HG02763 (cell line): ENCODE data around the gene FER.
"Not testable (repeated sequence)": the region's sequence is repeated elsewhere in the genome, so short reads cannot be mapped to it uniquely, and the experiment has no call there.

Experiments
- ATAC-seq: cut with Tn5 transposase; IDR thresholded peaks from one replicate; pipeline ENCODE4 v1.9.1; 2021; ENCODE audit warnings: mild to moderate bottlenecking, moderate library complexity; ENCODE audit not compliant: unreplicated experiment

The FER gene

GRCh38 chr5:108747774-108748400 is at the start of gene FER:
FER (plus strand) TSS chr5:108747897; CDS start chr5:108798183, 50,286 bp downstream.
- ATAC-seq = peak; percentile 21

DNA sequence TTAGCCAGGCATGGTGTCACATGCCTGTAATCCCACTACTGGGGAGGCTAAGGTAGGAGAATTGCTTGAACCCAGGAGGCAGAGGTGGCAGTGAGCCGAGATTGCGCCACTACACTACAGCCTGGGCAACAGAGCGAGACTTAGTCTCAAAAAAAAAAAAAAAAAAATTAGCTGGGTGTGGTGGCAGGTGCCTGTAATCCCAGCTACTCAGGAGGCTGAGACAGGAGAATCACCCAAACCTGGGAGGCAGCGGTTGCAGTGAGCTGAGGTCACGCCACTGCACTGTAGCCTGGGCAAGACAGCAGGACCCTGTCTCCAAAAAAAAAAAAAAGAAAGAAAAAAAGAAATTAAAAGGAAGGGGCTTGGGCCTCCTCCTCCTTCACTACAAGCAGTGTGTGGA is 47.3 kb upstream of the FER start:
- ATAC-seq = not testable (repeated sequence)

GRCh38 chr5:108700930-108701329 is 46.8 kb upstream of the FER start:
- ATAC-seq = no peak

DNA sequence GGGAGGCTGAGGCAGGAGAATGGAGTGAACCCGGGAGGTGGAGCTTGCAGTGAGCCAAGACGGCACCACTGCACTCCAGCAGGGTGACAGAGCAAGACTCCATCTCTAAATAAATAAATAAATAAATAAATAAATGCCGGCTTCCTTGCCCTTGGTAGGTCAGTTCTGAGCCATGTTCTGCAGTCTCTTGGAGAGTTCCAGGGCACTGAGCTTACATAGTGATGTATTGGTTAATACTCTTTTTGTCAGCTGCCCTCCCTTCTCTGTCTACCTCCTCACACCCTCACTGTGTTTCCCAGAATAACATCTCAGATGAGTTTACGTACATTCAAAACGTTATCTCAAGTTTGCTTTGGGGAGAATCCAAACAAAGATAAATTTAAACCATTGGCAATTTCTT is 45.2 kb upstream of the FER start:
- no peak for ATAC-seq

- no peak for ATAC-seq
These were observed 44.4 kb upstream of the FER start for GRCh38 chr5:108703313-108703712.

GRCh38 chr5:108707141-108707540 is 40.6 kb upstream of the FER start:
- ATAC-seq = no peak

GRCh38 chr5:108711898-108712297 is 35.8 kb upstream of the FER start:
- no peak for ATAC-seq

GRCh38 chr5:108715408-108715807 is 32.3 kb upstream of the FER start:
- no peak for ATAC-seq

DNA sequence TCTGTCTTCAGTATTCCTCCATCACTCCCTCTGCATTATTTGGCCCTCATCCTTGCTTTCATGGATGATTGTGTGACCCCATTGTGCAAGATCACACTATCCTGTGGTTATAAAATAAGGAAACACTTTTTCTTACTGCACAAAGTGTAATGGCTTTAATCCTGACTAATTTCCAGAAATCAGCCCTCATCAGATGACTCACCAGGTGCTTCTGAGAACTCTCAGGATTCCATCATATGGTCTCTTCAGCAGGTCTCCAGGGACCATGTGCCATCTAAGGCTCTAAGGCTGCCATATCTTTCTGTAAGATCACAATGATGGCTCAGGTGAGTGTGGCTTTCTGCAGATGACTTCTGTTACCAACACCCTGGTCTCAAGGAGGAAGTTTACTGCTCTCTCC is 27.3 kb upstream of the FER start:
- ATAC-seq = peak; percentile 85

GRCh38 chr5:108726446-108727235 is 21.1 kb upstream of the FER start:
- no peak for ATAC-seq

DNA sequence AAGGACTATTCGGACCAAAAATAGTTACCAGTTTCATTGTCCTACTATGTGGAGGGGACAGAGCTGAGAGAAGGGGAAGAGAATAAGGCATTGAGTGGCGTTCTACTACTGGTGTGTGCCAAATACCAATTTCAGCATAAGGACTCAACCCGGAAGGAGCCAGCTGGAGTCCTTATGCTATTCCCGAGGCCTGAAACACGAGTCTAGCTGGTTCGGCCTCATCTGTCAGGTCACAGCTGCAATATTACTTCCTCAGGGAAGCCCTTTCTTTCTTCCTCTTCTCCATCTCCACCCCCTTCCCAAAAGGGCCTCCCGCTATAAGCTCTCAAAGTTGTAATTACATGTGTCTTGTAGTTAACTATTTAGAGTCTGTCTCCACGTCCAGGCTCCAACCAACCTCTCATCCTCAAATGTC is 20.5 kb upstream of the FER start:
- ATAC-seq = no peak

DNA sequence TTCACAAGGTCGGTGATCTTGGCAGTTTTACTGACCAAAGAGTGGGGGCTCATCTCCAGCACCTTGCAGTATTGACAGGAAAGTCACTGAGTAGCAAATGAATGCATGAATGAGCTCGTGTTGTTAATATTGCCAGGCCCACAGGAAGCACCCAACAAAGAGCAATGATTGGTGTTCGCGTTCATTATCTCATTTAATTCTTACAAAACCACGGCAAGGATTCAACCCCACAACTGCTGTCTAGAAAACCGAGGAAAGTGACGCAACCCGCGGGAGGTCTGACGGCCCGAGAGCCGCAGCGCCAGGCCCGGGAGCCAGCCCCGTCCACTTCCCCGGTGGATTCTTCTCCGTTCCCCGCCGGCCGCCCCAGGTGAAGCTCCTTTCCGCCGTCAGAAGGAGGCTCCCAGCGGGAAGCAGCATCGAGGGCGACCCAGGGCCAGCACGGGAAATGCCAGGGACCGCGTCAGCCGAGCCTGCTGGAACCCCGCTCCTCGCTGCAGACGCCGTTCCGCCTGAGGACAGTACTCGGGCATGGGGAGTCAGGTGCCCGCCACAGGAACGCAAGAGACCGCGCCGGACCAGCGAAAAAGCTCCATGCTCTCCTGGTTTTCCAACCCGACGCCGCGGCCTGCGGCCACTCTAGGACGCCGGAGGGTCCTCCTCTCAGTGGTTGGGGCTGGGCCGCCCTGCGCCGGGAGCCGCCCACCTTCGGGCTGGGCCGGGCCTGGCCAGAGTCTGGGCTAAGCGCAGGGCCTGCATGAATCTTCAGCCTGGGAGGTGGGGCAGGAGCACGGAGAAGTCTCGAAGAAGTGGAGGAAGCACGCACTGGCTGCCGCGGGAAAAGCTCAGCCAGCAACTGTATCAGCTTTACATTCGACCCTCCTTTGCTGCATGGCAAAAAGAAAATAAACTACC is 19.8 kb upstream of the FER start:
- ATAC-seq = peak; percentile 82

- peak; percentile 35 for ATAC-seq
These were observed 19.0 kb upstream of the FER start for GRCh38 chr5:108728566-108729241.

GRCh38 chr5:108729242-108729615 is 18.5 kb upstream of the FER start:
- no peak for ATAC-seq

- peak; percentile 41 for ATAC-seq
These were observed 16.9 kb upstream of the FER start for GRCh38 chr5:108730617-108731340.

DNA sequence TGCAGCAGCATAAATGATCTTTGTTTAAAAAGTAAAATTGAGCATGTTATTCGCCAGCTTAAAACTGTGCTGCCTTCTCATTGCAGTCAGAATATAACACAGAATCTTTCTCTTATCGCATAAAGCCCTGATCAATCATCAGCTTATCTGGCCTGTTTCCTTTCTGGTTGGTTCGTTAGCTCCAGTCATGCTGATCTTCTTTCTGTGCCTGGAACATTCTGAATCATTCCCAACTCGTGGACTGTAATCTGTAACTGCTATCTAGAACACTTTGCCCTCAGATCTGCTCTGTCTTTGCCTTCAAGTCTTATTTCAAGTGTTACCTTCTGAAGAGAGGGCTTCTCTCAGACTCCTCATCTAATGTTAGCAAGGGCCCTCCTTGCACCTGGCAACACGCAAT is 11.9 kb upstream of the FER start:
- no peak for ATAC-seq

GRCh38 chr5:108736855-108737254 is 10.8 kb upstream of the FER start:
- ATAC-seq = no peak

GRCh38 chr5:108739376-108739775 is 8.3 kb upstream of the FER start:
- ATAC-seq = no peak

DNA sequence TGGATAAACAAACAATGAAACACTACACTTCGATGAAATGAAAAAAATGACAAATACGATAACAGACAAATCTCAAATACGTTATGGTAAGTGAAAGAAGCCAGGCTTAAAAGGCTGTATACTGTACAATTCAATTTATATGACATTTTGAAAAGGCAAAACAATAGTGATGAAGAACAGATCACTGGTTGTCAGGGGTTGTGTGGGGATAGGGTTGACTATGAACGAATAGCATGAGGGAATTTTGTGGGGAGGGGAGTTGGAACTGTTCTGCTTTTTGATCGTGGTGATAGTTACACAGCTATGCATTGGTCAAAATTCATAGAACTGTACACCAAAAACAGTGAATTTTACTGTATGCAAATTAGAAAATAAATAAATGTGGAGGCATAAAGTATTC is 7.8 kb upstream of the FER start:
- ATAC-seq = no peak

DNA sequence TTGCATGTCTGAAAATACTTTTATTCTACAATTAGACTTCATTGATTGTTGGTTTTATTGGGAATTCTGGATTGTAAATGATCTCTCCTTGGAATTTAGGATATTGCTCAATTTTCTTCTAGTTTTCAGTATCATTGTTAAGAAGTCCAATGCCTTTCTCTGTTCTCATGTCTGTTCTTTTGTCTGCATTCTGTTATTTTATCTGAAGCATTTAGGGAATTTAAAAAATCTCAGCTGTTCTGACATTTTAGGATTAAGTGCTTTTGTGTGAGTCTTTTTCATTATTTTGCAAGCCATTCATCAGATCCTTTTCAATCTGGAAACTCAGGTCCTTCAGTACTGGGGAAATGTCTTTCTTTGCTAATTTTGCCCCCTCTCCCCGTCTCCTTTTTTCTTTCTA is 4.4 kb upstream of the FER start:
- ATAC-seq = no peak
